ENCODE data around the gene PDPK1.

The PDPK1 gene

DNA sequence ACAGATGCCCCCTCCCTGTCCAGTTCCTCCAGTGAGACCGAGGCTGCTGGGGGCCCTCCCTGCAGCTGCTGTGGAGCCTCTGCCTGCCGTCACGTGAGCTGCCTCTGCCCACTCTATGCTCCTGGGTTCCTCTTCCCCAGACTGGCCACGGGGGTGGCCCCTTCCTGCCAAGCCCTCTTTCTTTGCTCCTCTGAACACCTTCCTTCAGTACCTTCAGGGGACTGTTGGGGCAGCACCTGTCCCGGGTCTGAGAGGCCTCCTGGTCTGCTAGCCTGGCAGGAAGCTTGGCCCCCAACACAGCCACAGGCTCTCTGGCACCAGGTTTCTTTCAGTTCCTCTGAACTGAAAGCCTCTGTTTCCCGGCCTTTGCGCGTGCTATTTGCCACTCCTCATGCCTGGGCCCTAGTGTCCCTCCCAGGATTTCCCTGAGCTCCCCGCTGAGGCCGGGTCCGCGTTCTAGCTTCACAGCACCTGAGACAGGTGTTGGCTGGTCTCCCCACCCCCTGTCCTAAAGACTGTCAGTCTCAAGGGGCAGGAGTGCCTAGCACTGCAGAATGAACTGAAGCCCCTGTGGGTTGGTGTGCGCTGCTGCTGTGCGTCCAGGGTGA, 30.7 kb upstream of the PDPK1 start:
- no peak for DNase-seq (ENCODE audit: low read depth)

DNA sequence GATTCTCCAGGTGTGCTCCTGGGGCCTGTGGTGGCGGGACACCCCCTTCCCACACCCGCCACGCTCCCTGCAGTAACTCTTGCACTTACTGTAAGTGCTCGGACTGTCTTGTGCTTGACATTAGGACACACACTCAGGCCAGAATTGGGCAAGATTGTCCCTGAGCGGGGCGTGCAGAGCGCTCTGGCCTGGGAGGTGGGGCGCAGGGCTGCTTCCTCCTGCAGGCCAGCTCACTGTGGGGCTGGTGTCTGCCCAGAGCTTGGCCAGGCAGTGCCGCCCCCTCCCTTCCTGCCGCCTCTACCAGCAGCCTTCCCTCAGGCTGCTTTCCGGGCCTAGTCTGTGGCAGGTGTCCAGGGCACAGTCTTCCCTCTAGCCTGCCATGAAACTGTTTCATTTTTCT, 30.2 kb upstream of the PDPK1 start:
- DNase-seq (ENCODE audit: low read depth) = no peak

DNA sequence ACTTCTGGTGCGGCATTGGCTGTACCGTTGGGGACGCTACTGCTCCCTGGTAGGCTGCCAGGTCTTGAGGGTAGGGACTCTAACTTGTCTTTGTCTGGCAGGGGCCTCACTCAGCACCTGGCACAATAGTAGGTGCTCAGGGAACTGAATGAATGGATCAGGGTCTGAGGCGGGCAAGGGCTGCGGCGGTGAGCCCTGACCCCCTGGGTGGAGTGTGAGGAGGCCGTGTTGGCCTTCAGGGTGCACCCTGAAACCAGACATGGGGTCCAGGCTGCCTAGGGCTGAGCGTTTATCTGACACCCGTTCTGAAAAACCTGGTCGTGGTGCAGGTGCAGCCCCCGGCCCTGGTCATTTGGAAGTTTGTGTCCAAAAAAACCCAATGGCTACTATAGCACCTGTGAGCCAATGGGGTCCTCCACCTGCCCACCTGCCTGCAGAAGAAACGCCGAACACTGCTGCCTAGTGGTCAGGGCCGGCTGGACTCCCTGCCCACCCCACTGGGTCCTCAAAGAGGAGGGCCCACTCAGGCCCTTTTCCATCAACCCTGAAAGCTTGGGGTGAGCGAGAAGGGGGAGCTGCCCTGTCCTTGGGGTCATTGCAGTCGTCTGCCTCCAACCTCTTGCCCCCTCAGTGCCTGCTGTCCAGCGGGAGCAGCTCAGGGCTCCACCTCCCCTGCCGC, 29.0 kb upstream of the PDPK1 start:
- no peak for DNase-seq (ENCODE audit: low read depth)

- peak; percentile 66 for DNase-seq (ENCODE audit: low read depth)
These were observed 26.6 kb upstream of the PDPK1 start for GRCh38 chr16:2511128-2511800.

GRCh38 chr16:2511996-2512734, 25.7 kb upstream of the PDPK1 start:
- no peak for DNase-seq (ENCODE audit: low read depth)

DNA sequence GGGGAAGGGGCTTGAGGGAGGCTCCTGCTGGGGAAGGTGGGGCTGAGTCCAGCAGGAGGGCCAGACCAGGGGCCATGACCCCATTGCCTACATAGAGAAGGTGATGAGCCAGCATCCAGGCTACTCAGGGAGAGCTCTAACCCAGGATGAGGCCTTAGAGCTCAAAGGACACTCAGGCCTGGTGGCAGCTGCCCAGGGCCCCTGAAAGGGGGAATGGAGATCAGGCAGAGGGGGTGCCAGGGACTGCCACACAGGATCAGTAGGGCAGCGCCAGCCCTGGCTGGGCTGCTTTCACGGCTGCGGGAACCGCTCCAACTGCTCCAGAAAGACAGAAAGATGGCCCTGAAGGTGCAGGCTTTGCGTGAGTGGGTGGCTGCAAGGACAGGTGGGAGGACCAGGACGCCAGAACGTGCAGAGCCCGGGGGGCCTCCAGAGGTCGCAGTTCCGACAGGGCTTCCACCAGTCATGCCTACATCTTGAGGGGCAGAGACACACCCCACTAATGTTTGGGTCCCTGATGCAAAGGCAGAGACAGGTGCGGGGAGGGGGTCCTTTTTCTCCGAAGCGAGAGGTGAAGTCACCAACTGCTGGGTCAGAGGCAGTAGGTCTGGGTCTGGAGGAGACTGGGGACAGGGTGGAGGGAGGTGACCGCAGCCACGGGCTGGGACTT, 25.0 kb upstream of the PDPK1 start:
- DNase-seq (ENCODE audit: low read depth) = no peak

DNA sequence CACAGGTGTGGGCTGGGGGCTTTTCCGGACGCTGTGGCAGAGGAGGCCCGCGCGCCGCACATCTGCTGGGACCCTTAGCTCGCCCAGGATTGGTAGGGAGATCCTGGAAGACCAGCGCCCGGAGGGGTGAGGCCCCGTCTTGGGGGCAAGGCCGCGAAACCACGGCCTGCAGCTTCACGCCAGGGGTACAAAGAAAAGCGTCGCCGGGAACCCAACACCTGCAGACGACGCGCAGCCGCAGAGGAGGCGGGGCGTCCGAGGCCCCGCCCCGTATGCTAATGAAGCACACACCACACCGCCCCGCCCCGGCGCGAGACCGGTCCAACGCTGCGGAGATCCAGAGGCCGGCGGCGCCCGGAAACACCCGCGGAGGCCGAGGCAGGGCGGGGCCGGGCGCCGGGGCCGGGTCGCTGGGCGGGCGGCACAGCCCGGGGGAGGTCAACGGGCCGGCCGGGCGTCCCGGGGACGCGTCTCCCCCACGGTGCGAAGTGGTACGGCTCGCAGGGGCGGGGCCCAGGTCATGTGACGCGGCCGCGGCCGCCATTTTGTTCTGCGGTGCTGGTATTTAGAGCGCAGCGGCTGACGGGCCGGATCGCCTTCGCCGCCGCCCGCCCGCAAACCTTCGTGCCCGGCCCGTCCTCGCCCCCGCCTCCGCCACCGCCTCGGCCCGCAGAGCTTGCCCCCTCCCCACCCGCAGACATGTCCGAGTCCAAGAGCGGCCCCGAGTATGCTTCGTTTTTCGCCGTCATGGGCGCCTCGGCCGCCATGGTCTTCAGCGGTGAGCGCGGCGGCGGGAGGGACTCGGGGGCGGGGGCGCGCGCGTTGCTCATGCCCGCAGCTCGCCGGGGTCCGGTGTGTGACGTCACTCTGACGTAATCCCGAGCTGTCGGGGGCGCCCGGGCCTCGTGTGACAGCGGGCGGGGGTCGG, 24.2 kb upstream of the PDPK1 start, which contains the start of gene ATP6V0C:
ATP6V0C (plus strand) TSS at position 548 of the 928 bp plus-strand sequence; CDS start at position 700, 152 bp downstream.
- DNase-seq (ENCODE audit: low read depth) = peak; percentile 86

- peak; percentile 23 for DNase-seq (ENCODE audit: low read depth)
These were observed 23.3 kb upstream of the PDPK1 start for GRCh38 chr16:2514333-2515179.

GRCh38 chr16:2515180-2515851, 22.5 kb upstream of the PDPK1 start:
- DNase-seq (ENCODE audit: low read depth) = peak; percentile 22

DNA sequence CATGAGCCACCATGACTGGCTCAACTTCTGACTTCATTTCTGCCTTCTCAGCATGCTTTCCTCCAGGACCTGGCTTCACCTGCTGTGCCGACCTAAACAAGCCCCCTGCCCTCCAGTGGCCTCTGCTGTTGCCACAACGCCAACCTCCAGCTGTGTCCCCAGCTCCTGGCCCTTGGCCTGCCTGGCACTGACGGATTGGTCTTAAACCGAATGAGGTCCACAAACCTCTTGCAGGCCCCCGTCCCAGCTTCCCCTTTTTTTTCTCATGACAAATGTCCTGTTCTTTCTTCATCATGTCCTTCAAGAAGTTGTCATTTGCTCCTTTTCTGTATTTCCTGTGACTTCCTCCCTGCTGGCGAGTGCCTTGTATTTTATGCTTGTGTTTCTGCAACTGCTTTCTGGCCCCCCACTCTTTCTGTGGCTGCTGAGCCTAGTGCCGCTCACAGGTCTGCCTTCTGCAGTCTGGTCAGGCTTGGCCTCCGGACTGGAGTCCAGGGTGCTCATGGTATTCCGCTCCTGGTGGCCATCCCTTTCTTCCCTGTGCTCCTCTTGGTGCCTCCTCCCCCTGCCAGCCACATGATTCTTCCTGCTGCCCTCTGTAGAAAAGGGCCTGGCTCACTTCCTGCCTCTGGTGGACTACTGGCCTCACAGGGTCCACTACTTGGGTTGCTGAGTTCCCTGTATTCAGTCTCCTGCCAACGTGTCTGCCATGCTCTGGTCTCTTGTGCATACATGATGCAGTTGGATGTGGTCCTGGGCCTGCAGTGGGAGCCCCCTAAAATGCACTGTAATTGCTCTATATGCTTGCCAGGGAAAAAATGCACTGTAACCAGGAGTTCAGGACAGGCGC, 21.2 kb upstream of the PDPK1 start:
- peak; percentile 51 for DNase-seq (ENCODE audit: low read depth)

DNA sequence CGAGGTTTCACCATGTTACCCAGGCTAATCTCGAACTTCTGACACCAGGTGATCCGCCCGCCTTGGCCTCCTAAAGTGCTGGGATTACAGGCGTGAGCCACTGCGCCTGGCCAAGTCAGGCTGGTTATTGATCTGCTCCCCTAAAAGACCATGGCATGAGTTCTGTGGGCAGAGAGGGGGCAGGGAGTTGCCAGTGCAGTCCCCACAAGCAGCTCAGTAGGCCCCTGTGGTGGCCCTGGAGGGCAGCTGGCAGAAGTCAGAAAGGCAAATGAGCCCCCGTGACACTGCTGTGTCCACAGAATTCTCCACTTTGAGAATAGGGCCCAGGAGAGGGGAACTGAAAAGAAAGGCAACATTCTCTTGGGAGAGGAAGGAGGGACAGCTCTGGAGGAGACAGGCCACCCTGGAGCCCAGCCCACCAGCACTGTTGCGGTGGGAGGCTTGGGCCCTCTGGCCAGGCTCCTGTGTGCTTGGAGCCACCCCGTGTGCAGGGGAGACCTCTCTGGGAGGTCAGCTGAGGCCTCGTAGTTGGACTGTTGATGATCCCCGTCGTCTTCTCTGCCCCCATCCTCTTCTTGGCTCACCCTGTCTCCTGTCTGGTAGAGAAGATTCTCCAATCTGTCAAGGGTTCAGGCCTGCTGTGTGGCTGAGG, 19.7 kb upstream of the PDPK1 start:
- no peak for DNase-seq (ENCODE audit: low read depth)

GRCh38 chr16:2518823-2519710, 18.8 kb upstream of the PDPK1 start:
- DNase-seq (ENCODE audit: low read depth) = no peak

DNA sequence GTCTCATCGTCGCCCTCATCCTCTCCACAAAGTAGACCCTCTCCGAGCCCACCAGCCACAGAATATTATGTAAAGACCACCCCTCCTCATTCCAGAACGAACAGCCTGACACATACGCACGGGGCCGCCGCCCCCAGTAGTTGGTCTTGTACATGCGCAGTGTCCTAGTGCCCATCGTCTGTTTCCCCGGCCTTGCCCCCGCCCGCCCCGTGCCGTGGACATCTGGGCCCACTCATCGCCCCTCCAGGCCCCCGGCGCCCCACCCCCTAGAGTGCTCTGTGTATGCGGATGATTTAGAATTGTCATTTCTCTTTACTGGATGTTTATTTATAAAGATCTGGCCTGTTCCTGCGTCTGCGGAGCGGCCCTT, 18.1 kb upstream of the PDPK1 start:
- no peak for DNase-seq (ENCODE audit: low read depth)

DNA sequence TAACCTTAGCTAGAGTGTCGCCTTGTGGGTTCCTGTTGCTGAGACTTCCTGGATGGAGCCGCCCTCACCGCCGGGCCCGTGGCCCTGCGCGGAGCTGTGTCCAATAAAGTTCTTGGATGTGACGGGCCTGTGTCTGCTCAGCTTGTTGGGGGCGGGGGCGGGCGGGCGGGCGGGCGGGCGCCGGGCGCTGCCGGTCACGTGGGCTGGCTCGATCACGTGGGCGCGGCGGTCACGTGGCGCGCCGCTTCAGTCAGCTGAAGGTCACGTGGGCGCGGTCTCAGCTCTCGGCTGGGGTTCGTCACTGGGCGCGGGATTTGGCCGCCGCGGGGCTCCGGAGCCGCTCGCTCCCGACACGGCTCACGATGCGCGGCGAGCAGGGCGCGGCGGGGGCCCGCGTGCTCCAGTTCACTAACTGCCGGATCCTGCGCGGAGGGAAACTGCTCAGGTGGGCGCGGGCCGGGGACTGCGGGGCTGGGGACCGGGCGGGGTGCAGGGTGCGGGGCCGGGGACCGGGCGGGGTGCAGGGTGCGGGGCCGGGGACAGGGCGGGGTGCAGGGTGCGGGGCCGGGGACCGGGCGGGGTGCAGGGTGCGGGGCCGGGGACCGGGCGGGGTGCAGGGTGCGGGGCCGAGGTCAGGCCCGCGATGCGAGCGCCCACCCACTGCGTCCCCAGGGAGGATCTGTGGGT, 17.6 kb upstream of the PDPK1 start, which contains the start of gene AMDHD2:
AMDHD2 (plus strand) TSS at position 275 of the 687 bp plus-strand sequence; CDS start at position 363, 88 bp downstream.
- peak; percentile 92 for DNase-seq (ENCODE audit: low read depth)

- DNase-seq (ENCODE audit: low read depth) = no peak
These were observed 16.9 kb upstream of the PDPK1 start for GRCh38 chr16:2520784-2521531.
